Stromal cell of bone marrow (primary cell): ENCODE data around the gene CLIP2.
"Not testable (repeated sequence)": the region's sequence is repeated elsewhere in the genome, so short reads cannot be mapped to it uniquely, and the experiment has no call there.

Source experiments
- DNase-seq: peaks from one replicate; pipeline ENCODE4 v3.0.0-alpha.2; 2012; ENCODE audit warnings: low read depth

The CLIP2 gene

GRCh38 chr7:74332373-74333176 lies 43.4 kb downstream of the CLIP2 start:
- no peak for DNase-seq

GRCh38 chr7:74334030-74334429 lies 44.8 kb downstream of the CLIP2 start:
- DNase-seq: peak; percentile 54

- no peak for DNase-seq
These were observed 48.7 kb downstream of the CLIP2 start for GRCh38 chr7:74337926-74338325.

GRCh38 chr7:74338366-74339108 lies 49.3 kb downstream of the CLIP2 start:
- DNase-seq: no peak

- DNase-seq: not testable (repeated sequence)
These were observed 50.4 kb downstream of the CLIP2 start for GRCh38 chr7:74339648-74340047.

GRCh38 chr7:74343281-74344131 lies 54.3 kb downstream of the CLIP2 start:
- peak; percentile 59 for DNase-seq

- no peak for DNase-seq
These were observed 54.9 kb downstream of the CLIP2 start for GRCh38 chr7:74344132-74344496.

GRCh38 chr7:74344786-74345185 lies 55.6 kb downstream of the CLIP2 start:
- DNase-seq: no peak

GRCh38 chr7:74345970-74346369 lies 56.8 kb downstream of the CLIP2 start:
- DNase-seq: no peak

- no peak for DNase-seq
These were observed 60.4 kb downstream of the CLIP2 start for GRCh38 chr7:74349621-74350020.

GRCh38 chr7:74350751-74351150 lies 61.5 kb downstream of the CLIP2 start:
- no peak for DNase-seq

GRCh38 chr7:74351836-74352235 lies 62.6 kb downstream of the CLIP2 start:
- no peak for DNase-seq

GRCh38 chr7:74352551-74353138 lies 63.4 kb downstream of the CLIP2 start:
- DNase-seq: not testable (repeated sequence)

- no peak for DNase-seq
These were observed 64.8 kb downstream of the CLIP2 start for GRCh38 chr7:74354009-74354408.

GRCh38 chr7:74355091-74355490 lies 65.9 kb downstream of the CLIP2 start:
- DNase-seq: peak; percentile 72

GRCh38 chr7:74356589-74357315 lies 67.5 kb downstream of the CLIP2 start:
- no peak for DNase-seq

GRCh38 chr7:74360008-74360407 lies 70.8 kb downstream of the CLIP2 start:
- no peak for DNase-seq

GRCh38 chr7:74362266-74362665 lies 73.1 kb downstream of the CLIP2 start:
- no peak for DNase-seq

GRCh38 chr7:74364061-74364460 lies 74.9 kb downstream of the CLIP2 start:
- DNase-seq: no peak

- no peak for DNase-seq
These were observed 76.3 kb downstream of the CLIP2 start for GRCh38 chr7:74365322-74366022.
